ENCODE data around the gene RPS6KB2.

The RPS6KB2 gene

DNA sequence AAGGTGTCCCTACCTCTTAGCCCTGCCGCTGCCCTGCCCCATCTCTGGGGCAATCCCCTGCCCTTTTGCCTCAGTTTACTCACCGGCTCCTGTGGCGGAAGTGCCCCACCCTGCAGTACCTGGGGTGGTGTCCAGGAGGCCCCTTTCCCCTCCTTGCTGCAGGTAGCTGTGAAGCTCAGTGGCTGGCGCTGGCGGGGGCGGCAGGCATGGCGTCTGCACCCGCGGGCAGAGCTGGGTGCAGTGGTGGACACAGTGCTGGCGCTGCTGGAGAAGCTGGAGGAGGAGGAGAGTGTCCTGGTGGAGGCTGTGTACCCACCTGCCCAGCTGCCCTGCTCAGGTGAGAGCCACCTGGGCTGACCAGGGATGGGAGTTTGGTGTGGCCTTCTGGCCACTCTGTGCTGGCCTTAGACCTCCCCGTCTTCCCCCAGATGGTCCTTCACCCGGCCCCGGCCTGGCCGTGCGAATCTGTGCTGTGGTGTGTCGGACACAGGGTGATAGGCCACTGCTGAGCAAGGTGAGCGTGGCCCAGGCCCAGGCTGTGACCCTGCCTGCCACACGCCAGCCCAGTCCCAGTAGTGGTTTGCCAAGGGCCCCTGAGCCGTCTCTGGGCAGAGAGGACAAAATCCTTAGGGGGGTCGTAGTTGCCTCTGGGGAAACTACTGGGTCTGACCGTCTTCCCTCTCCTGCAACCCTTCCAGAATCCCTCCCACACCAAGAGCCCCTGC lies 8.8 kb upstream of the RPS6KB2 start:
- TF ChIP-seq EZH2 (IDR thresholded peaks at IDR 0.05; ENCODE audit: borderline replicate concordance, low read length) = no peak
- TF ChIP-seq, protein P1, sequence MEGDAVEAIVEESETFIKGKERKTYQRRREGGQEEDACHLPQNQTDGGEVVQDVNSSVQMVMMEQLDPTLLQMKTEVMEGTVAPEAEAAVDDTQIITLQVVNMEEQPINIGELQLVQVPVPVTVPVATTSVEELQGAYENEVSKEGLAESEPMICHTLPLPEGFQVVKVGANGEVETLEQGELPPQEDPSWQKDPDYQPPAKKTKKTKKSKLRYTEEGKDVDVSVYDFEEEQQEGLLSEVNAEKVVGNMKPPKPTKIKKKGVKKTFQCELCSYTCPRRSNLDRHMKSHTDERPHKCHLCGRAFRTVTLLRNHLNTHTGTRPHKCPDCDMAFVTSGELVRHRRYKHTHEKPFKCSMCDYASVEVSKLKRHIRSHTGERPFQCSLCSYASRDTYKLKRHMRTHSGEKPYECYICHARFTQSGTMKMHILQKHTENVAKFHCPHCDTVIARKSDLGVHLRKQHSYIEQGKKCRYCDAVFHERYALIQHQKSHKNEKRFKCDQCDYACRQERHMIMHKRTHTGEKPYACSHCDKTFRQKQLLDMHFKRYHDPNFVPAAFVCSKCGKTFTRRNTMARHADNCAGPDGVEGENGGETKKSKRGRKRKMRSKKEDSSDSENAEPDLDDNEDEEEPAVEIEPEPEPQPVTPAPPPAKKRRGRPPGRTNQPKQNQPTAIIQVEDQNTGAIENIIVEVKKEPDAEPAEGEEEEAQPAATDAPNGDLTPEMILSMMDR (IDR thresholded peaks at IDR 0.05; ENCODE audit: low read length) = 0 out of 2 replicates have a peak, but pooled peaks have one; percentile 19
- Histone ChIP-seq H3F3A (ENCODE audit: insufficient read depth, low read length) (no peaks in the 10 kb centered on the region), H3K4me2 (ENCODE audit: low read length) (peak overlapping the region; percentile 46; the same call in 1 of the 2 replicates), H3K27ac (ENCODE audit: low read depth, low read length, poor library complexity, severe bottlenecking) (peak overlapping the region; percentile 26), H3K9me2 (ENCODE audit: low read depth, low read length) (no peaks in the 10 kb centered on the region), H3K9me3 (ENCODE audit: low read length) (no peaks in the 10 kb centered on the region), H3K27me3 (ENCODE audit: insufficient read depth, low read length) (peaks cover 3% of the 10 kb centered on the region; the same call in 1 of the 2 replicates), H3K9ac (ENCODE audit: low read length) (no peak overlapping the region; the same call in 1 of the 2 replicates), H3K36me3 (ENCODE audit: insufficient read depth, low read length) (no peaks in the 10 kb centered on the region), H3K4me1 (ENCODE audit: insufficient read depth, low read length, severe bottlenecking) (peaks cover 52% of the 10 kb centered on the region), H3K79me2 (ENCODE audit: insufficient read depth, low read length) (no peaks in the 10 kb centered on the region), H4K20me1 (ENCODE audit: insufficient read depth, low read length) (no peaks in the 10 kb centered on the region), H3K4me3 (ENCODE audit: low read depth, low read length, poor library complexity, severe bottlenecking) (peak overlapping the region; percentile 10), H2AFZ (ENCODE audit: low read length) (no peak overlapping the region)

DNA sequence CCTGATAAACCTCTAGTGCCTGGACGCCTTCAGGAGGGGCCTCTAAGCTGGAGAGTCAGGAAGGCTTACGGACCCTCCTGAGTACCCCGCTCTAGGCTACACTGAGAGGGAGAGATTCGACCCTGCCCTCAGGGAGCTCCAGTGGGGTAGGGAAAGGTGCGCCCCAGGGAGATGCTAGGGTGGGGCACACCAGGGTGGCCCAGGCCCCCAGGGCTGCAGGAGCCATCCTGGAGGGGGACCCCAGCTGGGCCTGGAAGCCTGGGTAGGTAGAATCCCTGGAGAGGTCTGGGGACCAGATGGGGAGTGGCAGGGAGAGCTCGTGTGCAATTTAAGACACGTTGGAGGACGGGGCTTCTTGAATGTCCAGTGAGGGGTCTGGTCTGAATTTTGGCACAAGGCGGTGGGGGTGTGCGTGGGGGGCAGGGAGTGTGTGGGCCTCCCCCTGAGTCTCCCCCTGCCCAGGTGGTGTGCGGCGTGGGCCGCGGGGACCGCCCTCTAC lies 8.1 kb upstream of the RPS6KB2 start:
- Histone ChIP-seq H4K20me1 (ENCODE audit: insufficient read depth, low read length) (no peaks in the 10 kb centered on the region), H3K4me2 (ENCODE audit: low read length) (peak overlapping the region; percentile 73), H2AFZ (ENCODE audit: low read length) (no peak overlapping the region), H3K9ac (ENCODE audit: low read length) (peak overlapping the region; percentile 61; the same call in 1 of the 2 replicates), H3K4me1 (ENCODE audit: insufficient read depth, low read length, severe bottlenecking) (peaks cover 49% of the 10 kb centered on the region), H3K79me2 (ENCODE audit: insufficient read depth, low read length) (no peaks in the 10 kb centered on the region), H3K9me3 (ENCODE audit: low read length) (no peaks in the 10 kb centered on the region), H3K36me3 (ENCODE audit: insufficient read depth, low read length) (no peaks in the 10 kb centered on the region), H3F3A (ENCODE audit: insufficient read depth, low read length) (no peaks in the 10 kb centered on the region), H3K27ac (ENCODE audit: low read depth, low read length, poor library complexity, severe bottlenecking) (no peak overlapping the region), H3K9me2 (ENCODE audit: low read depth, low read length) (no peaks in the 10 kb centered on the region), H3K4me3 (ENCODE audit: low read depth, low read length, poor library complexity, severe bottlenecking) (peak overlapping the region; percentile 56), H3K27me3 (ENCODE audit: insufficient read depth, low read length) (no peaks in the 10 kb centered on the region)
- TF ChIP-seq, protein P1 (IDR thresholded peaks at IDR 0.05; ENCODE audit: low read length) = no peak
- TF ChIP-seq EZH2 (IDR thresholded peaks at IDR 0.05; ENCODE audit: borderline replicate concordance, low read length) = no peak

DNA sequence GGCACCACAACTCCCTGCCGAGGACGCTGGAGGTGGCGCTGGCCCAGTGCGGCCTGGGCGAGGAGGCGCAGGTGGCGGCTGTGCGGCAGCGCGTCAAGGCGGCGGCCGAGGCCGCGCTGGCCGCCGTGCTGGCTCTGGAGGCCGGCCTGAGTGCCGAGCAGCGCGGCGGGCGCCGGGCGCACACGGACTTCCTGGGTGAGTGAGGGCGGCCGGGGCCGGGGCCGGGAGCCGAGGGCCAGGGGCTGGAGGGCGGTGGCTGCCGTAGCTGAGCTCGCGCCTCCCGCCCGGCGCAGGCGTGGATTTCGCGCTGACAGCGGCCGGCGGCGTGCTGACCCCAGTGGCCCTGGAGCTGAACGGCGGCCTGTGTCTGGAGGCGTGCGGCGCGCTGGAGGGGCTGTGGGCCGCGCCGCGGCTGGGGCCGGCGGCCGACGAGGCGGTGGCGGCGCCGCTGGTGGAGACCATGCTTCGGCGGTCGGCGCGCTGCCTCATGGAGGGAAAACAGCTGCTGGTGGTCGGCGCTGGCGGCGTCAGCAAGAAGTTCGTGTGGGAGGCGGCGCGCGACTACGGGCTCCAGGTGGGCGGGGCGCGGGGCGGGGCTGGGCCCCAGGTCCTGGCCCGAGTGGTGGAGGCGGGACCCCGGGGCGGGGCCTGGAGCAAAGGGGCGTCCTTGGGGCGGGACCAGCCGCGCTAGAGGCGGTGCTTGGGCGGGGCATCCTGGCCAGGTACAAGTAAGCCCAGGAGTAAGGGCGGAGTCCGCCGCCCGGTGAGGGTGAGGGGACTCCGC lies 7.5 kb upstream of the RPS6KB2 start:
- peaks cover 46% of the 10 kb centered on the region for H3K4me1 ChIP-seq (ENCODE audit: insufficient read depth, low read length, severe bottlenecking)
- peak overlapping the region; percentile 56 for H3K4me3 ChIP-seq (ENCODE audit: low read depth, low read length, poor library complexity, severe bottlenecking)
- peak overlapping the region; percentile 73 for H3K4me2 ChIP-seq (ENCODE audit: low read length)
- no peaks in the 10 kb centered on the region for H4K20me1 ChIP-seq (ENCODE audit: insufficient read depth, low read length)
- H3K9me3 ChIP-seq (ENCODE audit: low read length) = no peaks in the 10 kb centered on the region
- H3K9ac ChIP-seq (ENCODE audit: low read length) = peak overlapping the region; percentile 61; the same call in 1 of the 2 replicates
- TF ChIP-seq, protein P1 (IDR thresholded peaks at IDR 0.05; ENCODE audit: low read length) = no peak
- no peak for TF ChIP-seq EZH2 (IDR thresholded peaks at IDR 0.05; ENCODE audit: borderline replicate concordance, low read length)
- no peaks in the 10 kb centered on the region for H3K79me2 ChIP-seq (ENCODE audit: insufficient read depth, low read length)
- H3K27ac ChIP-seq (ENCODE audit: low read depth, low read length, poor library complexity, severe bottlenecking) = no peak overlapping the region
- H3K9me2 ChIP-seq (ENCODE audit: low read depth, low read length) = no peaks in the 10 kb centered on the region
- H3K27me3 ChIP-seq (ENCODE audit: insufficient read depth, low read length) = no peaks in the 10 kb centered on the region
- H2AFZ ChIP-seq (ENCODE audit: low read length) = no peak overlapping the region
- H3K36me3 ChIP-seq (ENCODE audit: insufficient read depth, low read length) = no peaks in the 10 kb centered on the region
- no peaks in the 10 kb centered on the region for H3F3A ChIP-seq (ENCODE audit: insufficient read depth, low read length)

All from OCI-LY1 (cell line).